IMR-90 (cell line): ENCODE data around the gene KRTAP12-2.

Experiments used
- FOS ChIP-seq: fragments of 150-350 bp; IDR thresholded peaks from 2 replicates; pipeline ENCODE4 v1.6.1; 2016; ENCODE audit warnings: low read depth, low read length
- MXI1 ChIP-seq: IDR thresholded peaks from 2 replicates; pipeline ENCODE4 v1.6.1; 2012; ENCODE audit warnings: low read depth, mild to moderate bottlenecking, low read length, moderate library complexity, borderline replicate concordance
- USF2 ChIP-seq: fragments of 150-350 bp; IDR thresholded peaks from 2 replicates; pipeline ENCODE4 v1.6.1; 2017; ENCODE audit warnings: mild to moderate bottlenecking, antibody characterized with exemption, low read length, low read depth

GRCh38 chr21:44640761-44641160 is 26.0 kb downstream of the KRTAP12-2 start:
- TF ChIP-seq MXI1 (no peak), FOS (no peak), USF2 (no peak)
